Esophagus muscularis mucosa (tissue), 3 donors: Measurements from ENCODE around the gene ALG5.

ENCODE experiments used
- CTCF ChIP-seq, 3 experiments: fragments of 200-600 bp in 2 of 3; fragments of 450-650 bp in 1 of 3; sonication (generic) in 2 of 3; IDR thresholded peaks; one replicate each; pipeline ENCODE4 v1.5.1; 2017 to 2019; ENCODE audit warnings: antibody characterized with exemption in 3 of 3, mild to moderate bottlenecking in 2 of 3, moderate library complexity in 1 of 3
- POLR2A ChIP-seq: fragments of 450-650 bp; IDR thresholded peaks from one replicate; pipeline ENCODE4 v1.6.1; 2017; ENCODE audit warnings: antibody characterized with exemption, moderate library complexity, mild to moderate bottlenecking, low read depth

DNA sequence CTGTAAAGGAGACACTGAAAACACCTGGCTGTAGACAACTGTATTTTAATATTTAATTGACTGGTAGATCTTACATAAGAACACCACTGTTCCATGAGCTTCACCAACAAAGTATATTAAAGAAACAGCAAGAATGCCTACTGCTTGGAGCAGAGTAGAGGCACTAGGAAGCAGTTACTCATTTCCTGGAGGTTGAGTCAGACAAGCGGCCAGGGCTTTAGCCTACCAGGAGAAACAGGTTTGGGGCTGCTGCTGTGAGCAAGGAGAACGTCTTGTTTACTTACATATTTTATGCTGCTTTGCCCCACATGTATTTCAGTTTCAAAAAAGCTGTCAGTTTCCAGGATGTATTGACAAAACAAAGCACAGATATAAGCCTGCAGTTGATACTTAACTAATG is 33.4 kb downstream of the ALG5 start:
- TF ChIP-seq CTCF (IDR thresholded peaks at IDR 0.05), result no peak
- no peak for TF ChIP-seq POLR2A
